K562 (cell line): ENCODE measurements around the gene CACNB2. TPM values are rescaled to one million over a fixed set of nuclear protein-coding genes. Genes with fewer than 3 reads are reported as not detected.

Experiments
- ATAC-seq: fragments of 200-7000 bp; cut with Tn5 transposase; 3 replicates; pipeline ENCODE4 v1.9.1; 2020; ENCODE audit warnings: moderate library complexity
- BruUV-seq: library from RNA; stranded (reverse); fragments of 400-500 nt; replicated peaks from 2 replicates; lab custom pipeline; 2021; lab: Mats Ljungman, UMichigan
- CTCF ChIA-PET: fragments of 300-600 bp; formaldehyde crosslinking; extraction: SDS; loops from one replicate; lab custom pipeline; 2021; ENCODE audit warnings: low intra/inter-chr PET ratio; lab: Yijun Ruan, JAX
- POLR2A ChIA-PET: fragments of 300-600, 350-650 bp; sonication (Branson Sonifier 250); formaldehyde crosslinking; extraction: SDS; loops from one replicate; lab custom pipeline; 2021; ENCODE audit warnings: antibody characterized with exemption, inconsistent platforms; lab: Yijun Ruan, JAX
- DNase-seq, 4 experiments: peaks; one replicate each; pipeline versions ENCODE4 v3.0.0 to v3.0.0-alpha.2; 2011 to 2018; ENCODE audit warnings: low spot score in 3 of 4, mixed read lengths in 3 of 4; ENCODE audit errors: extremely low read depth in 1 of 4
- FAIRE-seq: peaks from 2 replicates; lab custom pipeline; 2011; peaks lifted over from hg19 to GRCh38; lab: Jason Lieb, UNC
- H2AFZ ChIP-seq: 2 replicates; pipeline ENCODE4 v1.6.0; 2011; ENCODE audit warnings: low read depth, low read length, control low read depth, inconsistent platforms
- H3K27ac ChIP-seq: fragments of 200-600 bp; 3 replicates; pipeline ENCODE4 v1.8.0; 2011; ENCODE audit warnings: low read depth, mild to moderate bottlenecking, control low read depth, inconsistent platforms, low read length, moderate library complexity, mixed read lengths; ENCODE audit errors: extremely low read depth
- H3K27me3 ChIP-seq, 2 experiments: fragments of 300-600 bp in 1 of 2; 2 replicates in 1 of 2; 3 replicates in 1 of 2; pipeline versions ENCODE4 v1.6.0 to v1.8.0; 2011; ENCODE audit warnings: inconsistent platforms in 2 of 2, low read length in 2 of 2, mild to moderate bottlenecking in 1 of 2, mixed read lengths in 1 of 2, moderate library complexity in 1 of 2; ENCODE audit not compliant: control insufficient read depth in 2 of 2, insufficient read depth in 2 of 2
- H3K36me3 ChIP-seq: fragments of 300-600 bp; 3 replicates; pipeline ENCODE4 v1.8.0; 2011; ENCODE audit warnings: mild to moderate bottlenecking, low read length, inconsistent platforms; ENCODE audit not compliant: control insufficient read depth, insufficient read depth
- H3K4me1 ChIP-seq, 2 experiments: fragments of 200-600 bp in 1 of 2; replicated peaks in 1 of 2; 2 replicates in 1 of 2; 3 replicates in 1 of 2; pipeline versions ENCODE4 v1.5.1 to v1.8.0; 2011; ENCODE audit warnings: inconsistent platforms in 2 of 2, low read length in 2 of 2, mild to moderate bottlenecking in 1 of 2, mixed read lengths in 1 of 2, moderate library complexity in 1 of 2; ENCODE audit not compliant: control insufficient read depth in 2 of 2, insufficient read depth in 2 of 2
- H3K4me2 ChIP-seq: 2 replicates; pipeline ENCODE4 v1.6.1; 2011; ENCODE audit warnings: low read length, control low read depth, inconsistent platforms, mixed read lengths; ENCODE audit not compliant: insufficient read depth
- H3K4me3 ChIP-seq: fragments of 200-600 bp; sonication (generic), shearing (Covaris generic); 2 replicates; pipeline ENCODE4 v1.5.1; 2016; ENCODE audit warnings: control low read depth, inconsistent platforms
- H3K79me2 ChIP-seq: fragments of 200-600 bp; 3 replicates; pipeline ENCODE4 v1.8.0; 2011; ENCODE audit warnings: low read length, inconsistent platforms; ENCODE audit not compliant: control insufficient read depth, insufficient read depth
- H3K9ac ChIP-seq, 2 experiments: 2 replicates each; pipeline versions ENCODE4 v1.6.0 to v1.6.1; 2011; ENCODE audit warnings: low read depth in 2 of 2, low read length in 2 of 2, control low read depth in 1 of 2, inconsistent platforms in 1 of 2, mild to moderate bottlenecking in 1 of 2, mixed read lengths in 1 of 2; ENCODE audit not compliant: insufficient read depth in 1 of 2
- H3K9me1 ChIP-seq: one replicate; pipeline ENCODE4 v1.6.0; 2011; ENCODE audit warnings: inconsistent platforms, mild to moderate bottlenecking, low read length, moderate library complexity; ENCODE audit not compliant: control insufficient read depth, insufficient read depth
- H3K9me3 ChIP-seq: replicated peaks from 2 replicates; pipeline ENCODE4 v1.5.1; 2011; ENCODE audit warnings: low read depth, low read length, inconsistent platforms; ENCODE audit not compliant: control insufficient read depth, insufficient read depth
- H4K20me1 ChIP-seq: replicated peaks from 2 replicates; pipeline ENCODE4 v1.6.1; 2011; ENCODE audit warnings: low read length, inconsistent platforms, mixed read lengths; ENCODE audit not compliant: control insufficient read depth, insufficient read depth
- FOSL1 ChIP-seq: fragments of 200-800 bp; sonication (Bioruptor generic); conservative IDR thresholded peaks from 2 replicates; pipeline ENCODE4 v1.6.1; 2016; ENCODE audit warnings: missing genetic modification characterization, missing compliant biosample characterization
- MAFF ChIP-seq: IDR thresholded peaks from 2 replicates; pipeline ENCODE4 v1.6.1; 2012; ENCODE audit warnings: low read length, improper control_type of control experiment
- RFX7 ChIP-seq: fragments of 250-450 bp; sonication (Bioruptor Pico); IDR thresholded peaks from 2 replicates; pipeline ENCODE4 v1.5.1; 2021; ENCODE audit warnings: mild to moderate bottlenecking
- ZBTB1 ChIP-seq: sonication (generic); formaldehyde crosslinking; IDR thresholded peaks from 2 replicates; pipeline ENCODE4 v1.8.1; 2023; ENCODE audit warnings: missing genetic modification reagents, low read depth, mild to moderate bottlenecking, borderline replicate concordance
- WGBS: fragments of 100-300 bp; shearing (Covaris generic); methylation state at CpG from one replicate; pipeline ENCODE4 v1.1.6; 2016; ENCODE audit warnings: low coverage, mixed read lengths; ENCODE audit not compliant: insufficient coverage; ENCODE audit errors: missing lambda C conversion rate; 5-methylcytosine and 5-hydroxymethylcytosine counted together
- in situ Hi-C: fragments of 300-500 bp; cut with MboI; formaldehyde crosslinking; loops from 4 replicates; pipeline ENCODE4 v1.15.0; 2018; ENCODE audit warnings: inconsistent platforms, mixed read lengths
- intact Hi-C: fragments of 100-400 bp; cut with micrococcal nuclease; formaldehyde crosslinking; loops from 2 replicates; pipeline ENCODE4 v1.14.2; 2022
- polyA plus RNA-seq, 8 experiments: library from polyadenylated mRNA; depleted of rRNA in 4 of 8; stranded (reverse) in 5 of 8; unstranded in 3 of 8; fragments of >200 nt; fragmentation: Nextera tagmentation in 2 of 8; fragmentation: Illumina TruSeq in 1 of 8; extraction: Ambion mirVana in 2 of 8; extraction: Trizol in 1 of 8; gene quantifications; 2 replicates each; pipeline versions ENCODE4 v1.2.1 to v1.2.3, GENCODE V29; 2011 to 2014; ENCODE audit warnings: inconsistent platforms in 1 of 8, missing spikeins in 1 of 8
- total RNA-seq, 7 experiments: library from RNA; depleted of rRNA in 6 of 7; stranded (reverse); fragments of >200 nt in 6 of 7; fragmentation: Illumina TruSeq in 2 of 7; extraction: Trizol in 2 of 7; gene quantifications; 2 replicates each; pipeline versions ENCODE4 v1.2.1 to v1.2.3, GENCODE V29; 2011 to 2021; ENCODE audit warnings: low replicate concordance in 1 of 7
- TF ChIP-seq, protein P1 (sequence below): fragments of 450-650 bp; IDR thresholded peaks from 2 replicates; pipeline ENCODE4 v1.6.1; 2016; ENCODE audit warnings: low read depth

The CACNB2 gene
- total and polyA plus RNA-seq, 9 of the 15 experiments (the other 6 are each of a cell fraction or from before 2014, with no cell fraction given), result 1.8 to 2.2 TPM; not detected in 7

- in situ Hi-C loops, result loop anchor here (10.0 kb wide), 1 partner anchor 606 kb away; no protein-coding TSS in a partner anchor
- Histone ChIP-seq H3K4me3 (no peak overlapping the region), H4K20me1 (no peaks in the 10 kb centered on the region), H3K27me3 (peaks cover 0 to 2% of the 10 kb centered on the region in 2 experiments; a peak in 3 of 5 replicates), H2AFZ (no peak overlapping the region), H3K9me3 (no peaks in the 10 kb centered on the region), H3K9me1 (no peaks in the 10 kb centered on the region), H3K79me2 (no peaks in the 10 kb centered on the region), H3K27ac (no peak overlapping the region), H3K4me2 (no peak overlapping the region), H3K36me3 (no peaks in the 10 kb centered on the region), H3K9ac (no peak overlapping the region), H3K4me1 (no peaks in the 10 kb centered on the region)
- CTCF ChIA-PET, result interaction anchor here (0.7 kb wide), 1 partner anchor 332 kb away, joined by 4 read pairs; no protein-coding TSS in a partner anchor
- no TSS peak for BruUV-seq
- 0% methylated on average over 2 of the region's 2 CpGs for WGBS
- DNase-seq (no peak), FAIRE-seq (no peak), ATAC-seq (no peak)
- POLR2A ChIA-PET, result no interaction called here
- TF ChIP-seq RFX7 (CRISPR knock-in tag), result no peak
- no peak for TF ChIP-seq ZBTB1 (CRISPR knock-in tag)
- TF ChIP-seq MAFF, result no peak
- TF ChIP-seq, protein P1, sequence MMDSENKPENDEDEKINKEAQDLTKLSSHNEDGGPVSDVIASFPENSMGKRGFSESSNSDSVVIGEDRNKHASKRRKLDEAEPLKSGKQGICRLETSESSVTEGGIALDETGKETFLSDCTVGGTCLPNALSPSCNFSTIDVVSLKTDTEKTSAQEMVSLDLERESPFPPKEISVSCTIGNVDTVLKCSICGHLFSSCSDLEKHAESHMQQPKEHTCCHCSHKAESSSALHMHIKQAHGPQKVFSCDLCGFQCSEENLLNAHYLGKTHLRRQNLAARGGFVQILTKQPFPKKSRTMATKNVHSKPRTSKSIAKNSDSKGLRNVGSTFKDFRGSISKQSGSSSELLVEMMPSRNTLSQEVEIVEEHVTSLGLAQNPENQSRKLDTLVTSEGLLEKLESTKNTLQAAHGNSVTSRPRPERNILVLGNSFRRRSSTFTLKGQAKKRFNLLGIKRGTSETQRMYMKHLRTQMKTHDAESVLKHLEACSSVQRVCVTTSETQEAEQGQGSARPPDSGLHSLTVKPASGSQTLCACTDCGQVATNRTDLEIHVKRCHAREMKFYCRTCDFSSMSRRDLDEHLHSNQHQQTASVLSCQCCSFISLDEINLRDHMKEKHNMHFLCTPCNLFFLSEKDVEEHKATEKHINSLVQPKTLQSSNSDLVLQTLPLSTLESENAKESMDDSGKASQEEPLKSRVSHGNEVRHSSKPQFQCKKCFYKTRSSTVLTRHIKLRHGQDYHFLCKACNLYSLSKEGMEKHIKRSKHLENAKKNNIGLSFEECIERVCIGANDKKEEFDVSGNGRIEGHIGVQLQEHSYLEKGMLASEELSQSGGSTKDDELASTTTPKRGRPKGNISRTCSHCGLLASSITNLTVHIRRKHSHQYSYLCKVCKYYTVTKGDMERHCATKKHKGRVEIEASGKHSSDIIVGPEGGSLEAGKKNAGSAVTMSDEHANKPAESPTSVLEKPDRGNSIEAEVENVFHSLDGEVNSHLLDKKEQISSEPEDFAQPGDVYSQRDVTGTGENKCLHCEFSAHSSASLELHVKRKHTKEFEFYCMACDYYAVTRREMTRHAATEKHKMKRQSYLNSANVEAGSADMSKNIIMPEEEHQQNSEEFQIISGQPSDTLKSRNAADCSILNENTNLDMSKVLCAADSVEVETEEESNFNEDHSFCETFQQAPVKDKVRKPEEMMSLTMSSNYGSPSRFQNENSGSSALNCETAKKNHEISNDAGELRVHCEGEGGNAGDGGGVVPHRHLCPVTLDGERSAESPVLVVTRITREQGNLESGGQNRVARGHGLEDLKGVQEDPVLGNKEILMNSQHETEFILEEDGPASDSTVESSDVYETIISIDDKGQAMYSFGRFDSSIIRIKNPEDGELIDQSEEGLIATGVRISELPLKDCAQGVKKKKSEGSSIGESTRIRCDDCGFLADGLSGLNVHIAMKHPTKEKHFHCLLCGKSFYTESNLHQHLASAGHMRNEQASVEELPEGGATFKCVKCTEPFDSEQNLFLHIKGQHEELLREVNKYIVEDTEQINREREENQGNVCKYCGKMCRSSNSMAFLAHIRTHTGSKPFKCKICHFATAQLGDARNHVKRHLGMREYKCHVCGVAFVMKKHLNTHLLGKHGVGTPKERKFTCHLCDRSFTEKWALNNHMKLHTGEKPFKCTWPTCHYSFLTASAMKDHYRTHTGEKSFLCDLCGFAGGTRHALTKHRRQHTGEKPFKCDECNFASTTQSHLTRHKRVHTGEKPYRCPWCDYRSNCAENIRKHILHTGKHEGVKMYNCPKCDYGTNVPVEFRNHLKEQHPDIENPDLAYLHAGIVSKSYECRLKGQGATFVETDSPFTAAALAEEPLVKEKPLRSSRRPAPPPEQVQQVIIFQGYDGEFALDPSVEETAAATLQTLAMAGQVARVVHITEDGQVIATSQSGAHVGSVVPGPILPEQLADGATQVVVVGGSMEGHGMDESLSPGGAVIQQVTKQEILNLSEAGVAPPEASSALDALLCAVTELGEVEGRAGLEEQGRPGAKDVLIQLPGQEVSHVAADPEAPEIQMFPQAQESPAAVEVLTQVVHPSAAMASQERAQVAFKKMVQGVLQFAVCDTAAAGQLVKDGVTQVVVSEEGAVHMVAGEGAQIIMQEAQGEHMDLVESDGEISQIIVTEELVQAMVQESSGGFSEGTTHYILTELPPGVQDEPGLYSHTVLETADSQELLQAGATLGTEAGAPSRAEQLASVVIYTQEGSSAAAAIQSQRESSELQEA, result no peak
- no peak for TF ChIP-seq FOSL1
- intact Hi-C loops, result no loop called here
Measured at GRCh38 chr10:18210711-18211110, 70.5 kb downstream of the CACNB2 start.
